Thoracic aorta (tissue), 2 donors: ENCODE measurements around the gene ATG10. TPM values are rescaled to one million over a fixed set of nuclear protein-coding genes. Genes with fewer than 3 reads are reported as not detected.
"Not testable (repeated sequence)": the region's sequence is repeated elsewhere in the genome, so short reads cannot be mapped to it uniquely, and the experiment has no call there.

Experiments used
- ATAC-seq: fragments of 150-250 bp; one replicate; pipeline ENCODE4 v1.8.0; 2017; ENCODE audit warnings: low read depth; ENCODE audit not compliant: insufficient number of reproducible peaks, low FRiP score
- DNase-seq: peaks from one replicate; pipeline ENCODE4 v3.0.0-alpha.2; 2020; ENCODE audit warnings: low spot score
- H3K27ac ChIP-seq, 2 donors: fragments of 200-600 bp; sonication (generic); 1 replicate in 1 of 2; 2 replicates in 1 of 2; pipeline ENCODE4 v1.5.1; 2016; ENCODE audit warnings: mild to moderate bottlenecking in 2 of 2, moderate library complexity in 2 of 2
- H3K27me3 ChIP-seq: fragments of 200-600 bp; sonication (generic); replicated peaks from 2 replicates; pipeline ENCODE4 v1.6.0; 2016; ENCODE audit warnings: mild to moderate bottlenecking; ENCODE audit not compliant: insufficient read depth
- H3K36me3 ChIP-seq: fragments of 200-600 bp; sonication (generic); one replicate; pipeline ENCODE4 v1.5.1; 2016
- H3K4me1 ChIP-seq, 2 donors: fragments of 200-600 bp; sonication (generic); 1 replicate in 1 of 2; 2 replicates in 1 of 2; pipeline versions ENCODE4 v1.5.1 to v1.6.0; 2016; ENCODE audit warnings: low read depth in 2 of 2, mild to moderate bottlenecking in 1 of 2; ENCODE audit not compliant: control insufficient read depth in 1 of 2
- H3K4me3 ChIP-seq: fragments of 200-600 bp; sonication (generic); 2 replicates; pipeline ENCODE4 v1.5.1; 2016; ENCODE audit warnings: mild to moderate bottlenecking
- H3K9me3 ChIP-seq: fragments of 200-600 bp; sonication (generic); 2 replicates; pipeline ENCODE4 v1.5.1; 2016
- total RNA-seq, 2 donors: library from RNA; depleted of rRNA; stranded (reverse); fragments of >200 nt; gene quantifications; one replicate each; pipeline versions ENCODE4 v1.1.0 to v1.2.3, GENCODE V29; 2016
- TF ChIP-seq, protein P1 (sequence below): fragments of 200-600 bp; sonication (generic); IDR thresholded peaks from one replicate; pipeline ENCODE4 v1.5.1; 2019; ENCODE audit warnings: antibody characterized with exemption

Gene ATG10
- total RNA-seq, 2 donors from 2014 or later = 5.7 to 9.9 TPM

DNA sequence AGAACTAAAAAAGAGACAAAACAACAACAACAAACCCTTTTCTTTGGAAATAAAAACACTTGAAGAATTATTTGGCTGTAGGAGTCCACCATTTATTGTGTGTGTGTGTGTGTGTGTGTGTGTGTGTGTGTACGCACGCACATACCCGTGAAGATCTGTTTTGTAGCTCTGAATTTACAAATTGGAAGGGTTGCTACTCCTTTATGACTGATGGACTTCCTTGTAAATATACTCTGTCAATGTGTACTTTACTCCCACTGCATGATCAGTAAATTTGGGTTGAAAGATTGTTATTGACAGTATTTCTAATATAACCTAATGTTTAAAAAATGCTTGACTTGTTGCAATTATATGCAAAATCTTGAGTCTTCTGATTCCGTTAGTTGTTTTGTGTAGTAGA, 148.1 kb downstream of the ATG10 start:
- no peak overlapping the region for H3K4me3 ChIP-seq
- DNase-seq (no peak), ATAC-seq (no peak)
- TF ChIP-seq, protein P1, sequence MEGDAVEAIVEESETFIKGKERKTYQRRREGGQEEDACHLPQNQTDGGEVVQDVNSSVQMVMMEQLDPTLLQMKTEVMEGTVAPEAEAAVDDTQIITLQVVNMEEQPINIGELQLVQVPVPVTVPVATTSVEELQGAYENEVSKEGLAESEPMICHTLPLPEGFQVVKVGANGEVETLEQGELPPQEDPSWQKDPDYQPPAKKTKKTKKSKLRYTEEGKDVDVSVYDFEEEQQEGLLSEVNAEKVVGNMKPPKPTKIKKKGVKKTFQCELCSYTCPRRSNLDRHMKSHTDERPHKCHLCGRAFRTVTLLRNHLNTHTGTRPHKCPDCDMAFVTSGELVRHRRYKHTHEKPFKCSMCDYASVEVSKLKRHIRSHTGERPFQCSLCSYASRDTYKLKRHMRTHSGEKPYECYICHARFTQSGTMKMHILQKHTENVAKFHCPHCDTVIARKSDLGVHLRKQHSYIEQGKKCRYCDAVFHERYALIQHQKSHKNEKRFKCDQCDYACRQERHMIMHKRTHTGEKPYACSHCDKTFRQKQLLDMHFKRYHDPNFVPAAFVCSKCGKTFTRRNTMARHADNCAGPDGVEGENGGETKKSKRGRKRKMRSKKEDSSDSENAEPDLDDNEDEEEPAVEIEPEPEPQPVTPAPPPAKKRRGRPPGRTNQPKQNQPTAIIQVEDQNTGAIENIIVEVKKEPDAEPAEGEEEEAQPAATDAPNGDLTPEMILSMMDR = no peak
- no peak overlapping the region for H3K27ac ChIP-seq
- H3K9me3 ChIP-seq = peaks cover 3% of the 10 kb centered on the region
- H3K36me3 ChIP-seq = no peaks in the 10 kb centered on the region
- H3K27me3 ChIP-seq = no peaks in the 10 kb centered on the region
- H3K4me1 ChIP-seq = no peaks in the 10 kb centered on the region

DNA sequence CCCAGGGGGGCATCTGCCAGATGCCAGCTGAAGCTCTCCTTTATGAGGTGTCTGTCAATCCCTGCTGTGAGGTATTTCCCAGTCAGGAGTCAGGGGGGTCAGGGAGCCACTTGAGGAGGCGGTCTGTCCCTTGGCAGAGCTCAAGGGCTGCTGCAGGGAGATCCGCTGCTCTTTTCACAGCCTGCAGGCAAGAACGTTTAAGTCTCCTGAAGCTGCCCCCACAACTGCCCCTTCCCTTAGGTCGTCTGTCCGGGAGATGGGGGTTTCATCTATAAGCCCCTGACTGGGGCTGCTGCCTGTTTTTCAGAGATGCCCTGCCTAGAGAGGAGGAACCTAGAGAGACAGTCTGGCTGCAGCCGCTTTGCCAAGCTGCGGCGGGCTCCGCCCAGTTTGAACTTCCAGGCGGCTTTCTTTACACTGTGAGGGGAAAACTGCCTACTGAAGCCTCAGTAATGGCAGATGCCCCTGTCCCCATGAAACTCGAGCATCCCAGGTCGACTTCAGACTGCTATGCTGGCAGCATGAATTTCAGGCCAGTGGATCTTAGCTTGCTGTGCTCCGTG, 158.0 kb downstream of the ATG10 start:
- Histone ChIP-seq H3K4me1 (no peaks in the 10 kb centered on the region), H3K9me3 (peaks cover 4% of the 10 kb centered on the region), H3K36me3 (no peaks in the 10 kb centered on the region), H3K27ac (no peak overlapping the region), H3K4me3 (no peak overlapping the region), H3K27me3 (no peaks in the 10 kb centered on the region)
- ATAC-seq (no peak), DNase-seq (no peak)
- TF ChIP-seq, protein P1 = no peak

DNA sequence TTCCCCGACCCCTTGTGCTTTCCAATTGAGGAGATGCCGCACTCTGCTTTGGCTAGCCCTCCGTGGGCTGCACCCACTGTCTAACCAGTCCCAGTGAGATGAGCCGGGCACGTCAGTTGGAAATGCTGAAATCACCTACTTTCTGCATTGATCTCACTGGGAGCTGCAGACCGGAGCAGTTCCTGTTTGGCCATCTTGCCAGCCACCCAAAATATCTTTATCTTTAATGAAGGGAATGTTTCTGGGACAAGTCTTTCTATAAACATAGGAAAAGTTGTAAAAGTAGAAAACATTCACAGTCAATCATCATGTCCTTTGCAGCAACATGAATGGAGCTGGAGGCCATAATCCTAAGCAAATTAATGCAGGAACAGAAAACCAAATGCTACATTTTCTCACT, 158.8 kb downstream of the ATG10 start:
- H3K9me3 ChIP-seq = peaks cover 4% of the 10 kb centered on the region
- no peak overlapping the region for H3K4me3 ChIP-seq
- no peaks in the 10 kb centered on the region for H3K36me3 ChIP-seq
- no peaks in the 10 kb centered on the region for H3K27me3 ChIP-seq
- no peak for ATAC-seq
- no peak for DNase-seq
- no peaks in the 10 kb centered on the region for H3K4me1 ChIP-seq
- TF ChIP-seq, protein P1 = no peak
- H3K27ac ChIP-seq = no peak overlapping the region

DNA sequence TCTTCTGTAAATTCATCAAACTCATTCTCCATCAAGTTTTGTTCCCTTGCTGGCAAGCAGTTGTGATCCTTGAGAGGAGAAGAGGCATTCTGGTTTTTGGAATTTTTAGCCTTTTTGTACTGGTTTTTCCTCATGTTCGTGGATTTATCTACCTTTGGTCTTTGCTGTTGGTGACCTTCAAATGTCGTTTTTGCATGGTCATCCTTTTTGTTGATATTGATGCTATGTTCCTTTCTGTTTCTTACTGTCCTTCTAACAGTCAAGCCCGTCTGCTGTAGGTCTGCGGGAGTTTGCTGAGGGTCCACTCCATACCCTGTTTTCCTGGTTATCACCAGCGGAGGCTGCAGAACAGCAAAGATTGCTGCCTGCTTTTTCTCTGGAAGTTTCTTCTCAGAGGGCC, 165.4 kb downstream of the ATG10 start:
- Histone ChIP-seq H3K9me3 (no peaks in the 10 kb centered on the region), H3K36me3 (no peaks in the 10 kb centered on the region), H3K4me1 (no peaks in the 10 kb centered on the region), H3K4me3 (no peak overlapping the region), H3K27ac (no peak overlapping the region), H3K27me3 (no peaks in the 10 kb centered on the region)
- TF ChIP-seq, protein P1 = no peak
- DNase-seq (no peak), ATAC-seq (no peak)

DNA sequence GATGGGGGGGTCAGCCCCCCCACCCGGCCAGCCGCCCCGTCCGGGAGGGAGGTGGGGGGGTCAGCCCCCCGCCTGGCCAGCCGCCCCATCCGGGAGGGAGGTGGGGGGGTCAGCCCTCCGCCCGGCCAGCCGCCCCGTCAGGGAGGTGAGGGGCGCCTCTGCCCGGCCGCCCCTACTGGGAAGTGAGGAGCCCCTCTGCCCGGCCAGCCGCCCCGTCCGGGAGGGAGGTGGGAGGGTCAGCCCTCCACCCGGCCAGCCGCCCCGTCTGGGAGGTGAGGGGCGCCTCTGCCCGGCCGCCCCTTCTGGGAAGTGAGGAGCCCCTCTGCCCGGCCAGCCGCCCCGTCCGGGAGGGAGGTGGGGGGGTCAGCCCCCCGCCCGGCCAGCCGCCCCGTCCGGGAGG, 168.0 kb downstream of the ATG10 start:
- not testable (repeated sequence) for H3K4me3 ChIP-seq, H3K9me3 ChIP-seq, H3K27me3 ChIP-seq, H3K4me1 ChIP-seq, DNase-seq, H3K27ac ChIP-seq, ATAC-seq, H3K36me3 ChIP-seq

DNA sequence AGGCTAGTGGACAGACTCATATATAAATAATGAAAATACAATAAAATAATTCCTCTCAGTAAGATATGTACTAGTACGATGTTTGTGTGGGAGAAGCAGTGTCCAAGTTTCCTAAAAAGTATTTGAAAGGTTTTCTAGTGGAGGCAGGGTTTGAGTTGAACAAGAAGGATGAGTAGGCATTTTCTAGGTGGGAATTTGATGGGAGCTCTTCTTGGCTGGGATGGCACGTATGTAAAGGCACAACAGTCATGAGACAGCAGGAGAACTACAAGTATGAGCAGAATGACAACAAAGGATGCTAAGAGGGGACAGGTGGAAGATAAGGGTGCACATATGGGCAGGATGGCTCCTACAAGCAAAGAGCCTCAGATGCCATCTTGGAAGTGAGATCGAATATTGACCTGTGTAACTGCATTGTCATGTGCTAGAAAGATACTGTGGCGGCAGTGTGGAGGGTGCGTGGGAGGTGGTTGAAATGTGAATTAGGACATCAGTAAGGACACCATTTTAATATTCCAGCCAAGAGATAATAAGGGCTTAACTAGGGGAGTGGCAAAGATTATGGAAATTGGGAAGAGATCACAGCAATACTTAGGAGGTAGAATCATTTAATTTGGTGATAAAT, 170.5 kb downstream of the ATG10 start:
- no peaks in the 10 kb centered on the region for H3K4me1 ChIP-seq
- no peak overlapping the region for H3K4me3 ChIP-seq
- peaks cover 3% of the 10 kb centered on the region for H3K9me3 ChIP-seq
- H3K27ac ChIP-seq = no peak overlapping the region
- no peaks in the 10 kb centered on the region for H3K27me3 ChIP-seq
- ATAC-seq = no peak
- TF ChIP-seq, protein P1 = no peak
- no peaks in the 10 kb centered on the region for H3K36me3 ChIP-seq
- DNase-seq = no peak
